Stimulated activated CD8-positive, alpha-beta memory T cell treated with anti-CD3 and anti-CD28 coated beads, Interleukin-4, amount 100 ng/mL, for 1 hour (primary cell): ENCODE measurements around the gene CCRL2.
"Not testable (repeated sequence)": the region's sequence is repeated elsewhere in the genome, so short reads cannot be mapped to it uniquely, and the experiment has no call there.

ENCODE experiments used
- DNase-seq, 2 donors: peaks; one replicate each; pipeline ENCODE4 v3.0.0-alpha.2; 2020; ENCODE audit warnings: low read depth in 2 of 2, low spot score in 1 of 2

Gene CCRL2

GRCh38 chr3:46378426-46378942, 28.6 kb upstream of the CCRL2 start:
- peak; percentile 28 to 39 for DNase-seq

DNA sequence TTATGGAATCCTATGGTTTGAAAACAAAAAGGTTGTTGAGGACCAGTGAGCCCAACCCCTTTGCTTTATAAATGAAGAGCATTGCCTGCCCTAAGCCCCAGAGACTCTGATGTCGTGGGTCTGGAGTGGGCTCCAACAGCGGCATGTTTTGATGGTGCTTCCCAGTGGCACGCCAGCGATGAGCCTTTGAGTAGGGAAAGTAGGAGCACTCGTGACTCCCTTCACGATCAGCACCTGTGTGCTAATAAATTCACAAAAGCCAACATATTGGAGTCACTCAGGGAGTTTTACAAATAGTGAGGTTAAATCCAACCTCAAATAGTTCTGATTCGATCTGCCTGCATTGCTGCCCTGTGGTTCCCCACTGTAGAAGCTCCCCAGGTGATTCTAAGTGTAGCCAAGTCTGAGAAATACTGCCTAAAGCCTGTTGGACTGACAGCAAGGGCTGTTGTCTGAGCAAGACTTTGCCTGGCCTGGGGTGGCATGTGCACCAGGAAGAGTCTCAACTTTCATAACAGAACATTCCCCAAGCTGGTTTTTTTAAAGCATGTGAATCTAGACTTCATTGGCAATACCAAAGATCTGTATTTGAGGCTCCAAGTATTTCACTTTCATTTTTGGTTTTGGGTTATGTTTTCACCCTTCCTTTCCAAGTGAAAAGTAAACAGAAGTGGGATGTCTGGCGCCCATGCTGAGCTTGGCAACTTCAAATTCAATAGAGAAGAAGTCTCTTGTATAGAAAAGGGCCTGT, 26.4 kb upstream of the CCRL2 start:
- no peak for DNase-seq

GRCh38 chr3:46381625-46382024, 25.4 kb upstream of the CCRL2 start:
- no peak for DNase-seq

DNA sequence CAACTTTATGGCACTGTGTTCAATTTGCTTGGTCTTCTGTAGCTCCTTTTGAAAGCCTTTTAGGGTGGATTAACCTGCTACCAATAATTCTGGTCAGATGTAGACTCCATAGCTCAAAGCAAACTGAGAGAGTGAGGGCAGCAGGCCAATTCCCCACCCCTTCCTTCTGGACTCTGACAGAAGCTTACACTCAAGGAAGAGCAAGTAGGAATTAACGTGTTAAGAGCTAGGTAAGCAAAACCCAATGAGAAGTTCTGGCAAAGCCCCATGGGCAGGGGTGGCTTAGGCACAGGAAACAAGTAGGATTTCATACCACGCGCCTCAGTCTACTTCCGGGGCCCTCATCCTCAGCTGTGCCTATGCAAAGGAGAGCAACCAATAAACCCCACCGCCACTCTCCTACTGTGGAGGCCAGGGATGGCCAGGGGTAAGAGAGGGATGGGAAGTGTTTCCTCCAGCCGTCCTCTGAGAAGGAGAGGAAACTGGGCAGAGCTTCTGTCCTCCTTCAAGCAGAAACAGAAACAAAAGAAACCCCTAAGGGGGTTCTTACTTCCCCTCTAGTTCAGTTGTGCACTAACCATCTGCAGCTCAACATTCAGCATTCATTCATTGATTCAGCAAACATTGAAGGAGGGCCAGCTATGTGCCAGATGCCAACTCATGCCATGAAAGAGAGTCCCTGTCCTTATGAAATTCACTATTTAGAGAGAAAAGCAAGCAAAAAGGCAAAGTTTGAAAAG, 23.7 kb upstream of the CCRL2 start:
- no peak for DNase-seq

DNA sequence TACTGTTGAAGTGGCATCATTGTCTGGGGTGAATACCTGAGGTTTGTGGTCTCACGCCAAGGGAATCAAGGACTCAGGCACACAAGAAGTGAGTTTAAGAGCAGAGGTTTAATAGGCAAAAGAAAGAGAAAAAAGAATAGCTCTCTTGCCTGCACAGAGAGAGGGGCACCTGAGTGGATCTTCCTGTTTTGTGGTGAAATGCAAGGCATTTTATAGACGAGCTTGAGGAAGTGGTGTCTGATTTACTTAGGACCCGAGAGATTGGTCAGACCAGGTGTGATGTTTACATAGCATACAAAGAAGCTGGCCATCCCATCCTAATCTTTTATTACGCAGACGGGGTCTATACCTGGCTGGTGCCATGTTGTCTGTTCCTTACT, 23.1 kb upstream of the CCRL2 start:
- no peak for DNase-seq

DNA sequence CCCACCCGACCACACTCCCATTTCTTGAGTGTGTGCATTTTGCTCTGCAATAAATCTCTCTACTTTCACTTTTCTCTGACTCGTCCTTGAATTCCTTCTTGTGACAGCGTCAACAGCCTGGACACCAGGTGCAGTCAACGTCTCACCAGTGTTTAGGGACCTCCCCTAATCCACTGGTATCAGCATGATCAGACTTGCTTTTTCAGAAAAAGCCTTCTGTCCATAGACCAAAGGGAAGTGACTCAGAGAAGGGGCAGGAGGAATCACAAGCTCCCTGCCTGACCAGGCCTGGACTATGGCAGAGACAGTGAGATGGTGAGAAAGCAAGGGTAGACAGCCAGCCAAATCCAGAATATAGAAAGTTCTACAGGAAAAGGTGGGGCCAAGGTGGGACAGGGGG, 20.9 kb upstream of the CCRL2 start:
- no peak for DNase-seq

- not testable (repeated sequence) for DNase-seq
Observed at GRCh38 chr3:46388847-46389246, 18.2 kb upstream of the CCRL2 start.

- no peak for DNase-seq
Observed at GRCh38 chr3:46389306-46389705, 17.8 kb upstream of the CCRL2 start.

- not testable (repeated sequence) for DNase-seq
Observed at GRCh38 chr3:46391526-46391925, 15.5 kb upstream of the CCRL2 start.

- DNase-seq: no peak
Observed at GRCh38 chr3:46393011-46393410, 14.0 kb upstream of the CCRL2 start.

- DNase-seq: no peak
Observed at GRCh38 chr3:46393554-46394434, 13.3 kb upstream of the CCRL2 start.

- no peak for DNase-seq
Observed at GRCh38 chr3:46395210-46395661, 11.8 kb upstream of the CCRL2 start.

GRCh38 chr3:46395766-46396530, 11.1 kb upstream of the CCRL2 start:
- no peak for DNase-seq

DNA sequence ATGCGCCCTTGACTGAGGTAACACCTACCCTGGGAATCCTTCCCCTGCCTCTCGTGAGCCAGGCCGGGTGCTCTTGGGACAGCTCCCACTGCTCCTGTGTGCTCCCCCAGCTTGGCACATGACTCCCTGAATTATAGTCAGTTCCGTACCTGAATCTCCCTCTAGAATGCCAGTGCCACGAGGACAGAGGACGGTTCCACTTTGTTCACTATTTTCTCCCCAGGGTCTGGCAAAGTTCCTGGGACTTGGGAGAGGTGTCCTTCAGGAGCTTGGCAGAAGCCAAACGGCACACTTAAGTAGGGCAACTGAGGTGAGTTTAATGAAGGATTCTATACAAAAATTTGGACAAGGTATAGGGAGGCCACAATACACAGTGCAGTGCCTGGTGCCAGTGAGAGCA, 9.9 kb upstream of the CCRL2 start:
- no peak for DNase-seq

DNA sequence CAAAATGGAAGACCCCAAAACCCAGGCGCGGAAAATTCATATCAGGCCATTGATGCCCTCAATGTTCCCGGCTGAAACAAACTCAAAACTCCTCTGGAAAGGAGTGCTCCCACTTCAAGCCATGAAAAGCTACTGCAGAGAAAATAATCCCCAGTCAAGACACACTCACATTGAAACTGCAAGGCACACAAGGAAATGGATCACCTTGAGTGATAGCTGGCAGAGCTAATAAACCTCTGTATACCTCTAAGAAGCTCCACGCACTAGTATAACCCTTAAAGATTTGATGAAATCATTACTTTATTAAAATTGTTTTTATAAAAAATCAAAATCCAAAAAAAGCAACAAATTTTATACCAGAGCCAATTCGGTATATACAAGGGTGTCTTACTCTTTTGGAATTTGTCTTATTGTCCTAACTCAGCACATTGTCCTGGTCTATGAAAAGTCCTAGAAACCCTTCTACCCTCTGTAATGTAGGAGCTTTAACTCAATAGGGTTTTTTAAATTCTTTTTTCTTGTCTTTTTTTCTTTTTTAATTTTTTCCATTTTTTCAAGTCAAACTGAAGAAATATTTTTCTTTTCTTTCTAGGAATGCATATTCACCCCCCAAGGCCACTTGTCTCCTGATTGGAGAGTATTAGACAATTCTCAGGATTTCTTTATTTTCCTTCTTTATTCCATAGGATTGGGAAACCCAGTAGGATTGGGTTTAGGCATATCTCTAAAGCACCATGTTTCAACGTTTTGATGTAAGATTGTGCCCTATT, 8.7 kb upstream of the CCRL2 start:
- no peak for DNase-seq

DNA sequence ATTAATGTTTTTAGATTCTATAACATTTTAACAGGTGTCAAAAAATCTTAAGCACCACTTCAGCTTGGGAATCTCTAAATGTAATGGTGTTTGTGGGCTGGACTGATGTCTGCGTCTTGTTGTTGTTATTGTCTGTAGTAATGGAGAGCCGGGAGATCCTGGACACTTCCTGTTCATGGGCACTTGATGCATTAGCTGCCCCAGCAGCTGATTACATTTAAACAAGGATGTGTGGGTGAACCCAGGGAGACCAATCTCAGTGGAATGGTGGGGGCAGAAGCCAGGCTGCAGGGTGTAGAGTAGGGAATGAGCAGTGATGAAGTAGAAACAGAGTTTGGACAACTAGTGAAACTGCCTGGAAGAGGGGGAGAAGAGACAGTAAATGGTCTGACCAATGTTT, 8.0 kb upstream of the CCRL2 start:
- no peak for DNase-seq

DNA sequence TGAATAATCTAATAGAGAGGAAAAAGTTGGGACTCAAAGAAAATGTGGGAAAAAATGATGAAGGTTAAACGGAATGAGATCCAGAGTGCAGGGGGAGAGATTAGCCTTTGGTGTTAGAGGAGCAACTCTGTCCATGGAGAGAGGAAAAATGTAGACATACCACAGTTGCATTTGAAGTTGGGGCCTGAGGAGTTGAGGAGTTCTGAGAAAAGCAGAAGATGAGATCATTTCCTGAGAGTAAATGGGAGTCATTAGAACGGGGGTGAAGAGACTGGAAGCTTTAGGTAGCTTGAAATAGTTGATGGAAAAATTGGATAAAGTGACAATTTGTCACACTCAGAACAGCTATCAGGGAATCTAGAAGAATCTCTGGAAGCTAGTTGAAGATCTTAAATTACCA, 7.5 kb upstream of the CCRL2 start:
- no peak for DNase-seq

- no peak for DNase-seq
Observed at GRCh38 chr3:46400000-46400734, 6.9 kb upstream of the CCRL2 start.

DNA sequence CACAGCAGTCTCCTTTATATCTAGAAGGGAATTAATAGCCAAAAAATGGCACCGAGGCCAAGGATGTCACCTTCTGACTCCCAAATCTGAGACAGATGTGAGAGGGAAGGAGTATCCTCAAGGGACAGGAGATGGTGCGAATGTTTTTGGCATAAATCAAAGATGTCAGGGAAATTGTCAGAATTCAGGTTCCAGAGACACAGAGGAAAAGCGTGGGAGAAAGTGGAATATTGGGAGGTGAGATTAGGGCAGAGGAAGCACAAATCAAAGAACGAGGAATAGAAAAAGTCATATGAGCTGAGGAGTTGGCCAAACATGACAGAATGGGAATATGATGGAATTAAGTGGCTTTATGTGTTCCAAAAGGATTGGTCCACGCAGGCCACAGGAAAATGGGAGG, 6.2 kb upstream of the CCRL2 start:
- no peak for DNase-seq
